Brain microvascular endothelial cell (primary cell): Measurements from ENCODE around the gene DPF3.
A peak's percentile ranks its signal among the peaks of the same experiment; 100 is the strongest.

Source experiments
- DNase-seq: peaks from one replicate; pipeline ENCODE4 v3.0.0-alpha.2; 2020
- H3K27ac ChIP-seq: fragments of 250-450 bp; sonication (Bioruptor Pico); 2 replicates; pipeline ENCODE4 v1.5.1; 2020; ENCODE audit warnings: mild to moderate bottlenecking, moderate library complexity
- H3K27me3 ChIP-seq: fragments of 250-450 bp; sonication (Bioruptor Pico); replicated peaks from 2 replicates; pipeline ENCODE4 v1.5.1; 2020; ENCODE audit warnings: mild to moderate bottlenecking
- H3K36me3 ChIP-seq: fragments of 250-450 bp; sonication (Bioruptor Pico); replicated peaks from 2 replicates; pipeline ENCODE4 v1.5.1; 2020; ENCODE audit warnings: mild to moderate bottlenecking
- H3K4me3 ChIP-seq: 2 replicates; pipeline ENCODE4 v1.5.1; 2011; ENCODE audit warnings: low read depth, mild to moderate bottlenecking, control low read depth, low read length, moderate library complexity
- in situ Hi-C: cut with HindIII; loops from 2 replicates; pipeline ENCODE4 v1.10.0; 2017; ENCODE audit warnings: low sequenced_read_pairs, low pct_ligation_motif_present
- TF ChIP-seq, protein P1 (sequence below): IDR thresholded peaks from 2 replicates; pipeline ENCODE4 v1.5.1; 2011; ENCODE audit warnings: low read depth, mild to moderate bottlenecking, moderate library complexity, low read length, control low read depth, inconsistent platforms; ENCODE audit errors: missing control alignments

The DPF3 gene

DNA sequence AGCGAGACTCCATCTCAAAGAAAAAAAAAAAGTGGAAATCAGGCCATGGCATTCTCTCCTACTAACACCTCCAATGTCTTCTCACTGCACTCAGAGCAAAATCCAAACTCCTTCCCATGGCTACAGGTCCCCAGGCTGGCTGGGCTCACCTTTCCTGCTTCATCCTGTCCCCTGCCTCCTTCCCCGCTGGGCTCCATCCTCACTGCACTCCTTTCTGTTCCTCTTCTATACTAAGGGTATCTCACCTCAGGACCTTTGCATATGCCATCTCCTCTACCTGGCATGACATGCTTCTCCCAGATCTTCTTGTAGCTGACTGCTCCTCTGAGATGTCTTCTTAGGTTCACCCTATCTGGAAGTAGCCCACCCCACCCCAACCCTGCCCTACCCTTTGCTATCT, 111.1 kb downstream of the DPF3 start:
- DNase-seq = no peak
- in situ Hi-C loops = no loop called here
- TF ChIP-seq, protein P1, sequence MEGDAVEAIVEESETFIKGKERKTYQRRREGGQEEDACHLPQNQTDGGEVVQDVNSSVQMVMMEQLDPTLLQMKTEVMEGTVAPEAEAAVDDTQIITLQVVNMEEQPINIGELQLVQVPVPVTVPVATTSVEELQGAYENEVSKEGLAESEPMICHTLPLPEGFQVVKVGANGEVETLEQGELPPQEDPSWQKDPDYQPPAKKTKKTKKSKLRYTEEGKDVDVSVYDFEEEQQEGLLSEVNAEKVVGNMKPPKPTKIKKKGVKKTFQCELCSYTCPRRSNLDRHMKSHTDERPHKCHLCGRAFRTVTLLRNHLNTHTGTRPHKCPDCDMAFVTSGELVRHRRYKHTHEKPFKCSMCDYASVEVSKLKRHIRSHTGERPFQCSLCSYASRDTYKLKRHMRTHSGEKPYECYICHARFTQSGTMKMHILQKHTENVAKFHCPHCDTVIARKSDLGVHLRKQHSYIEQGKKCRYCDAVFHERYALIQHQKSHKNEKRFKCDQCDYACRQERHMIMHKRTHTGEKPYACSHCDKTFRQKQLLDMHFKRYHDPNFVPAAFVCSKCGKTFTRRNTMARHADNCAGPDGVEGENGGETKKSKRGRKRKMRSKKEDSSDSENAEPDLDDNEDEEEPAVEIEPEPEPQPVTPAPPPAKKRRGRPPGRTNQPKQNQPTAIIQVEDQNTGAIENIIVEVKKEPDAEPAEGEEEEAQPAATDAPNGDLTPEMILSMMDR = no peak
- Histone ChIP-seq H3K36me3 (no peaks in the 10 kb centered on the region), H3K27me3 (no peaks in the 10 kb centered on the region), H3K4me3 (no peak overlapping the region), H3K27ac (no peak overlapping the region)

- Histone ChIP-seq H3K4me3 (peak overlapping the region; percentile 5), H3K27me3 (no peaks in the 10 kb centered on the region), H3K27ac (peak overlapping the region; percentile 74), H3K36me3 (no peaks in the 10 kb centered on the region)
- peak; percentile 76 for DNase-seq
- in situ Hi-C loops = no loop called here
- TF ChIP-seq, protein P1 = no peak
These were observed 112.1 kb downstream of the DPF3 start for GRCh38 chr14:72781561-72782508.

DNA sequence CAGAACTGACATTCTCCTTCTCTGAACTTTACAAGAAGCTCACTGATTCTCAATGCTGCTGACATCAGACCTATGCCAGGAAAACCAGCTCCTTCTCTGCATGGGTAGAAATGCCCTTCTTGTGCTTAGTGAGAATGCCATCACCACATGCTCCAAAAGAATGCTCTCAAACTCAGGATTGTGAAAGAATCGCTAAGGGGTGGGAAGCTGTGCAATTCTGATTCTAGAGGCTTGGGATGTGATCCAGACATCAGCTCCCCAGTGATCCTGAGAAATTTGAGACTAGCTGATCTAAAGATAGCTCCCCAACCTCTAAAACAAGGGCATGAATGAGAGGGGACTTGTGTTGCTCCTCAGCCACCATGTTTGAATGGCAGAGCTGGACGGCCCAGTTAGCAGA, 113.2 kb downstream of the DPF3 start:
- DNase-seq = peak; percentile 53
- in situ Hi-C loops = no loop called here
- H3K27me3 ChIP-seq = no peaks in the 10 kb centered on the region
- no peak overlapping the region for H3K4me3 ChIP-seq
- H3K27ac ChIP-seq = peak overlapping the region; percentile 74
- H3K36me3 ChIP-seq = no peaks in the 10 kb centered on the region
- TF ChIP-seq, protein P1 = no peak

DNA sequence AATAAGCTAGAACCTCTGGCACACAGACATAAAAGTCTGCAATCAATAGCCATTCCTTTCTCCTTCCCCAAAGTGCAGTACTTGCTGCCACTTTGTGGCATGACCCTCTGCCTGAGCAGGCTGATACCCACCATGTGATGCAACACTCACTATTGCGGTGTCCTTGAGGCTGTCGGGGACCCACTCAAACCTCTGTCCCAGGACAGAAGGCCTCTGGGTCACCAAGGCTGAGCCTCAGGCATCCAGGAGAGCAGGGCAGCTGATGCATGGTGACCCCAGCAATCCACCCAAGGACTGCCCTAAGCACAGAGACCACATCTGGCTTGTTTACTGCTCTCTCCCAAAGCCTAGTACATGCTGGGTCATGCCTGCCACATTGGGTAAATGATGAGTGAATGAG, 114.2 kb downstream of the DPF3 start:
- no peak for DNase-seq
- H3K4me3 ChIP-seq = no peak overlapping the region
- no peaks in the 10 kb centered on the region for H3K27me3 ChIP-seq
- H3K27ac ChIP-seq = no peak overlapping the region
- H3K36me3 ChIP-seq = no peaks in the 10 kb centered on the region
- in situ Hi-C loops = no loop called here
- TF ChIP-seq, protein P1 = no peak

DNA sequence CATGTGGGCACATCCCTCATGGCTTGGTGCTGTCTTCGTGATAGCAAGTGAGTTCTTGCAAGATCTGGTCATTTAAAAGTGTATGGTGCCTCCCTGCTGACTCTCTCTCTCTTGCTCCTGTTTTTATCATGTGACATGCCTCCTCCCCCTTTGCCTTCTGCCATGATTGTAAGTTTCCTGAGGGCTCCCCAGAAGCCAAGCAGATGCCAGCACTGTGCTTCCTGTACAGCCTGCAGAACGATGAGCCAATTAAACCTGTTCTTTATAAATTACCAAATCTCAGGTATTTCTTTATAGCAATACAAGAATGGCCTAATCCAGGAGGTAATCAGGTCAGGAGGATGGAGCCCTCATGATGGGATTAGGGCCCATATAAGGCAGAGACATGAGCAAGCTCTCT, 116.3 kb downstream of the DPF3 start:
- Histone ChIP-seq H3K27me3 (no peaks in the 10 kb centered on the region), H3K36me3 (no peaks in the 10 kb centered on the region), H3K27ac (no peak overlapping the region), H3K4me3 (no peak overlapping the region)
- in situ Hi-C loops = no loop called here
- TF ChIP-seq, protein P1 = no peak
- DNase-seq = no peak

- H3K27ac ChIP-seq = no peak overlapping the region
- H3K36me3 ChIP-seq = no peaks in the 10 kb centered on the region
- no peak for DNase-seq
- H3K27me3 ChIP-seq = no peaks in the 10 kb centered on the region
- in situ Hi-C loops = no loop called here
- TF ChIP-seq, protein P1 = no peak
- no peak overlapping the region for H3K4me3 ChIP-seq
These were observed 117.1 kb downstream of the DPF3 start for GRCh38 chr14:72776701-72777261.
